Panc1 (cell line): ENCODE measurements around the gene RAMAC. TPM values are rescaled to one million over a fixed set of nuclear protein-coding genes. Genes with fewer than 3 reads are reported as not detected.
"Not testable (repeated sequence)": the region's sequence is repeated elsewhere in the genome, so short reads cannot be mapped to it uniquely, and the experiment has no call there.

Source experiments
- ATAC-seq: fragments of 200-7000 bp; cut with Tn5 transposase; 2 replicates; pipeline ENCODE4 v1.9.1; 2020; ENCODE audit warnings: mild to moderate bottlenecking, moderate library complexity
- BruUV-seq: library from RNA; stranded (reverse); fragments of 400-500 nt; replicated peaks from 2 replicates; lab custom pipeline; 2021; lab: Mats Ljungman, UMichigan
- CTCF ChIA-PET: fragments of 300-600 bp; sonication (Branson Sonifier 250); formaldehyde crosslinking; loops from one replicate; lab custom pipeline; 2022; ENCODE audit warnings: antibody characterized with exemption; lab: Charles Lee
- POLR2A ChIA-PET: fragments of 300-600 bp; sonication (Branson Sonifier 250); formaldehyde crosslinking; loops from one replicate; lab custom pipeline; 2022; ENCODE audit warnings: antibody characterized with exemption; lab: Charles Lee
- DNase-seq: peaks from one replicate; pipeline ENCODE4 v3.0.0-alpha.2; 2010; ENCODE audit warnings: low read depth, low spot score
- H3K27ac ChIP-seq: 2 replicates; pipeline ENCODE4 v1.5.1; 2011; ENCODE audit warnings: mild to moderate bottlenecking, low read length, inconsistent platforms
- H3K27me3 ChIP-seq: fragments of 200-500 bp; sonication (Bioruptor generic); 2 replicates; pipeline ENCODE4 v1.6.0; 2014; ENCODE audit warnings: low read length, inconsistent platforms; ENCODE audit not compliant: control insufficient read depth, insufficient read depth
- H3K36me3 ChIP-seq: fragments of 200-500 bp; sonication (Bioruptor generic); 2 replicates; pipeline ENCODE4 v1.5.1; 2014; ENCODE audit warnings: inconsistent platforms, mild to moderate bottlenecking, low read length, moderate library complexity; ENCODE audit not compliant: control insufficient read depth, insufficient read depth
- H3K4me1 ChIP-seq: 2 replicates; pipeline ENCODE4 v1.5.1; 2011; ENCODE audit warnings: inconsistent platforms, mild to moderate bottlenecking, low read length, moderate library complexity; ENCODE audit not compliant: control insufficient read depth, insufficient read depth
- H3K4me3 ChIP-seq, 2 experiments: 2 replicates each; pipeline ENCODE4 v1.5.1; 2011 to 2012; ENCODE audit warnings: low read depth in 2 of 2, low read length in 2 of 2, mild to moderate bottlenecking in 2 of 2, inconsistent platforms in 1 of 2, moderate library complexity in 1 of 2
- H3K9me3 ChIP-seq: fragments of 200-500 bp; sonication (Bioruptor generic); 2 replicates; pipeline ENCODE4 v1.5.1; 2014; ENCODE audit warnings: low read depth, mild to moderate bottlenecking, inconsistent platforms, low read length, moderate library complexity; ENCODE audit not compliant: control insufficient read depth, insufficient read depth
- POLR2AphosphoS5 ChIP-seq: IDR thresholded peaks from 2 replicates; pipeline ENCODE4 v1.6.1; 2012; ENCODE audit warnings: mild to moderate bottlenecking, low read depth, low read length, moderate library complexity
- SIN3A ChIP-seq: IDR thresholded peaks from 2 replicates; pipeline ENCODE4 v1.6.1; 2012; ENCODE audit warnings: low read depth, mild to moderate bottlenecking, low read length, moderate library complexity, borderline replicate concordance; ENCODE audit not compliant: insufficient read depth
- TCF7L2 ChIP-seq: IDR thresholded peaks from 2 replicates; pipeline ENCODE4 v1.6.1; 2011; ENCODE audit warnings: mild to moderate bottlenecking, low read depth, low read length, inconsistent platforms
- in situ Hi-C: cut with HindIII; loops from 2 replicates; pipeline ENCODE4 v1.10.0; 2016; ENCODE audit warnings: low sequenced_read_pairs, low pct_unique_long_range_greater_than_20kb
- intact Hi-C: fragments of 100-400 bp; cut with micrococcal nuclease; formaldehyde crosslinking; loops from one replicate; pipeline ENCODE4 v1.10.0; 2022; ENCODE audit not compliant: unreplicated experiment
- total RNA-seq: library from RNA; stranded (reverse); gene quantifications from one replicate; pipeline ENCODE4 v1.2.1, GENCODE V29; 2021; ENCODE audit not compliant: unreplicated experiment
- TF ChIP-seq, protein P1 (sequence below): fragments of 450-650 bp; IDR thresholded peaks from 2 replicates; pipeline ENCODE4 v1.5.1; 2017; ENCODE audit warnings: mild to moderate bottlenecking
- TF ChIP-seq, protein P2 (sequence below), 2 experiments: IDR thresholded peaks; 2 replicates each; pipeline ENCODE4 v1.6.1; 2011 to 2012; ENCODE audit warnings: low read depth in 2 of 2, control low read depth in 1 of 2, low read length in 1 of 2, mild to moderate bottlenecking in 1 of 2, moderate library complexity in 1 of 2; ENCODE audit not compliant: insufficient read depth in 1 of 2

The RAMAC gene
- total RNA-seq, 1 experiment from 2014 or later: 32.0 TPM

DNA sequence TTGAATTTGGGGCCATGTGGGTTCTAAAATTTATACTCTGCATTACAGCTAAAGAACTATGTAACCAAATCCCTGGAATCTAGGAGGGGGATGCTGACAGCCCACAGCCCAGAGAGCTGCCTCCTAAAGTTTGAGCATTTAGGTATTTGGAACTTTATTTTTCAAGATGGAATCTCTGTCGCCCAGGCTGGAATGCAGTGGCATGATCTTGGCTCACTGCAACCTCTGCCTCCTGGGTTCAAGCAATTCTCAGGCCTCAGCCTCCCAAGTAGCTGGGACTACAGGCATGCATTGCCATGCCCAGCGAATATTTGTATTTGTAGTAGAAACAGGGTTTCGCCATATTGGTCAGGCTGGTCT lies 14.6 kb downstream of the RAMAC start:
- H3K9me3 ChIP-seq, in situ Hi-C loops, H3K27ac ChIP-seq, H3K27me3 ChIP-seq, BruUV-seq, H3K4me1 ChIP-seq, POLR2A ChIA-PET, CTCF ChIA-PET, DNase-seq, H3K36me3 ChIP-seq: not testable (repeated sequence)
- TF ChIP-seq, protein P1, sequence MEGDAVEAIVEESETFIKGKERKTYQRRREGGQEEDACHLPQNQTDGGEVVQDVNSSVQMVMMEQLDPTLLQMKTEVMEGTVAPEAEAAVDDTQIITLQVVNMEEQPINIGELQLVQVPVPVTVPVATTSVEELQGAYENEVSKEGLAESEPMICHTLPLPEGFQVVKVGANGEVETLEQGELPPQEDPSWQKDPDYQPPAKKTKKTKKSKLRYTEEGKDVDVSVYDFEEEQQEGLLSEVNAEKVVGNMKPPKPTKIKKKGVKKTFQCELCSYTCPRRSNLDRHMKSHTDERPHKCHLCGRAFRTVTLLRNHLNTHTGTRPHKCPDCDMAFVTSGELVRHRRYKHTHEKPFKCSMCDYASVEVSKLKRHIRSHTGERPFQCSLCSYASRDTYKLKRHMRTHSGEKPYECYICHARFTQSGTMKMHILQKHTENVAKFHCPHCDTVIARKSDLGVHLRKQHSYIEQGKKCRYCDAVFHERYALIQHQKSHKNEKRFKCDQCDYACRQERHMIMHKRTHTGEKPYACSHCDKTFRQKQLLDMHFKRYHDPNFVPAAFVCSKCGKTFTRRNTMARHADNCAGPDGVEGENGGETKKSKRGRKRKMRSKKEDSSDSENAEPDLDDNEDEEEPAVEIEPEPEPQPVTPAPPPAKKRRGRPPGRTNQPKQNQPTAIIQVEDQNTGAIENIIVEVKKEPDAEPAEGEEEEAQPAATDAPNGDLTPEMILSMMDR: peak; percentile 50
- ATAC-seq: peak; percentile 47
- peak overlapping the region in 1 of 2 experiments; percentile 52; a peak in 1 of 4 replicates for H3K4me3 ChIP-seq
- intact Hi-C loops: loop anchor here (2.0 kb wide), 2 partner anchors 150 to 460 kb away; partner anchors contain the start of gene RPS17

DNA sequence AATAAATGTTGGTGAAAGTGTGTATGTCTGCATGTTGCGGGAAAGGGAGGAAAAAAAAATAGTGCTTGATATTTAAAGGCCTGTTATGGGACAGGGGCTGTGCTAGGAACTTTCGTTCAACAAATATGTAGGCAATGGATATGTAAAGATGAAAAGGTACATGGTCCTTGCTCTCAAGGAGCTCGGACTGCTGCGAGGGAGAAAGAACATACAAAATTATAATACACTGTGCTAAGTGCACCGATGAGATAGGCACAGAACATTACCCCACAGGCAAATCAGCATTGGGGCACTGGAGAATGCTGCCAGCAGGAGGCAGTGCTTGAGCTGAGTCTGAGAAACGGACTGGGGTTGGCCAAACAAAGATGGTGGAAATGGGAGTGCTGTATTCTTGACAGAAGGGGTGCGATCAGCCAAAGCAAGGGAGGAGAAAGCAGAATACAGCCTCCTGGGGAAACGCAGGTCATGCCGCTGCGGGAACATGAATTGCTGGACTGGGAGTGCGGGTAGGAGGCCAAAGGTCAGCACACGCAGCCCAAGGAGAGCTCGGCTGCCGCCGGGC lies 24.8 kb downstream of the RAMAC start:
- peaks cover 10% of the 10 kb centered on the region for H3K36me3 ChIP-seq
- in situ Hi-C loops (no loop called here), intact Hi-C loops (no loop called here)
- POLR2A ChIA-PET: interaction anchor here (0.6 kb wide), 1 partner anchor 199 kb away, joined by 3 read pairs; no protein-coding TSS in a partner anchor
- ATAC-seq: peak; percentile 74
- H3K9me3 ChIP-seq: peaks cover 4% of the 10 kb centered on the region; the same call in 1 of the 2 replicates
- H3K27ac ChIP-seq: peak overlapping the region; percentile 93
- no peak for TF ChIP-seq POLR2AphosphoS5
- TF ChIP-seq, protein P1: peak; percentile 63
- CTCF ChIA-PET: interaction anchor here (0.6 to 0.8 kb wide), 2 partner anchors 12 to 25 kb away, joined by 3 to 5 read pairs; no protein-coding TSS in a partner anchor
- peak; percentile 71 for DNase-seq
- no TSS peak for BruUV-seq
- H3K4me1 ChIP-seq: peaks cover 15% of the 10 kb centered on the region
- peak overlapping the region; percentile 86 to 92 for H3K4me3 ChIP-seq
- no peaks in the 10 kb centered on the region for H3K27me3 ChIP-seq

GRCh38 chr15:83011271-83012075 lies 25.5 kb downstream of the RAMAC start, which contains the start of gene C15orf40:
Gene C15orf40 (minus strand): TSS chr15:83011639. CDS start chr15:83011607, 32 bp downstream.
- peak within 1 kb of the TSS; percentile 93 for H3K27ac ChIP-seq
- CTCF ChIA-PET: interaction anchor here (0.6 to 0.8 kb wide), 2 partner anchors 11 to 24 kb away, joined by 3 to 5 read pairs; no protein-coding TSS in a partner anchor
- H3K9me3 ChIP-seq: peaks cover 4% of the 10 kb centered on the region; the same call in 1 of the 2 replicates
- peaks cover 15% of the 10 kb centered on the region for H3K4me1 ChIP-seq
- peak; percentile 54 for TF ChIP-seq TCF7L2
- TF ChIP-seq SIN3A: peak; percentile 71; the same call in 1 of the 2 replicates
- TF ChIP-seq, protein P1: peak; percentile 87
- peak; percentile 90 for TF ChIP-seq POLR2AphosphoS5
- TF ChIP-seq, protein P2, sequence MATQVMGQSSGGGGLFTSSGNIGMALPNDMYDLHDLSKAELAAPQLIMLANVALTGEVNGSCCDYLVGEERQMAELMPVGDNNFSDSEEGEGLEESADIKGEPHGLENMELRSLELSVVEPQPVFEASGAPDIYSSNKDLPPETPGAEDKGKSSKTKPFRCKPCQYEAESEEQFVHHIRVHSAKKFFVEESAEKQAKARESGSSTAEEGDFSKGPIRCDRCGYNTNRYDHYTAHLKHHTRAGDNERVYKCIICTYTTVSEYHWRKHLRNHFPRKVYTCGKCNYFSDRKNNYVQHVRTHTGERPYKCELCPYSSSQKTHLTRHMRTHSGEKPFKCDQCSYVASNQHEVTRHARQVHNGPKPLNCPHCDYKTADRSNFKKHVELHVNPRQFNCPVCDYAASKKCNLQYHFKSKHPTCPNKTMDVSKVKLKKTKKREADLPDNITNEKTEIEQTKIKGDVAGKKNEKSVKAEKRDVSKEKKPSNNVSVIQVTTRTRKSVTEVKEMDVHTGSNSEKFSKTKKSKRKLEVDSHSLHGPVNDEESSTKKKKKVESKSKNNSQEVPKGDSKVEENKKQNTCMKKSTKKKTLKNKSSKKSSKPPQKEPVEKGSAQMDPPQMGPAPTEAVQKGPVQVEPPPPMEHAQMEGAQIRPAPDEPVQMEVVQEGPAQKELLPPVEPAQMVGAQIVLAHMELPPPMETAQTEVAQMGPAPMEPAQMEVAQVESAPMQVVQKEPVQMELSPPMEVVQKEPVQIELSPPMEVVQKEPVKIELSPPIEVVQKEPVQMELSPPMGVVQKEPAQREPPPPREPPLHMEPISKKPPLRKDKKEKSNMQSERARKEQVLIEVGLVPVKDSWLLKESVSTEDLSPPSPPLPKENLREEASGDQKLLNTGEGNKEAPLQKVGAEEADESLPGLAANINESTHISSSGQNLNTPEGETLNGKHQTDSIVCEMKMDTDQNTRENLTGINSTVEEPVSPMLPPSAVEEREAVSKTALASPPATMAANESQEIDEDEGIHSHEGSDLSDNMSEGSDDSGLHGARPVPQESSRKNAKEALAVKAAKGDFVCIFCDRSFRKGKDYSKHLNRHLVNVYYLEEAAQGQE (IDR thresholded peaks at IDR 0.05; ENCODE audit: insufficient read depth in 1 of 2, low read depth in 2 of 2, low read length in 1 of 2): no peak
- no peaks in the 10 kb centered on the region for H3K27me3 ChIP-seq
- POLR2A ChIA-PET: interaction anchor here (0.5 to 0.9 kb wide), 3 partner anchors 22 to 198 kb away, joined by 3 to 4 read pairs (median 3); partner anchors contain the start of gene BTBD1
- H3K36me3 ChIP-seq: peaks cover 10% of the 10 kb centered on the region
- intact Hi-C loops (no loop called here), in situ Hi-C loops (no loop called here)
- peak within 1 kb of the TSS; percentile 86 to 92 for H3K4me3 ChIP-seq
- no TSS peak for BruUV-seq
- ATAC-seq (peak; percentile 98), DNase-seq (peak; percentile 61)
